PFSK-1 (cell line): ENCODE measurements around the gene SIGMAR1.

Experiments
- FOXP2 ChIP-seq: optimal IDR thresholded peaks from 2 replicates; pipeline ENCODE3; 2011; ENCODE audit warnings: borderline replicate concordance, control low read depth, inconsistent platforms; ENCODE audit not compliant: insufficient read depth; ENCODE audit errors: extremely low read length, extremely low read depth
- POLR2AphosphoS5 ChIP-seq: IDR thresholded peaks from 2 replicates; pipeline ENCODE4 v1.6.1; 2012; ENCODE audit warnings: low read depth, mild to moderate bottlenecking, control low read depth, low read length, moderate library complexity
- REST ChIP-seq, 2 experiments: IDR thresholded peaks; 2 replicates each; pipeline versions ENCODE4 v1.6.1 to v1.8.0; 2011 to 2012; ENCODE audit warnings: low read depth in 2 of 2, low read length in 2 of 2, control low read depth in 1 of 2, inconsistent platforms in 1 of 2, mild to moderate bottlenecking in 1 of 2, moderate library complexity in 1 of 2; ENCODE audit not compliant: insufficient read depth in 1 of 2
- SIN3A ChIP-seq: IDR thresholded peaks from 2 replicates; pipeline ENCODE4 v1.6.1; 2012; ENCODE audit warnings: mild to moderate bottlenecking, low read length, moderate library complexity, borderline replicate concordance; ENCODE audit not compliant: insufficient read depth
- TAF1 ChIP-seq: IDR thresholded peaks from 2 replicates; pipeline ENCODE4 v1.6.1; 2012; ENCODE audit warnings: low read length, control low read depth, borderline replicate concordance; ENCODE audit not compliant: insufficient read depth

SIGMAR1 gene

GRCh38 chr9:34624475-34625185 lies 13.0 kb downstream of the SIGMAR1 start:
- TF ChIP-seq FOXP2 (no peak), POLR2AphosphoS5 (no peak), TAF1 (no peak)

GRCh38 chr9:34623374-34624235 lies 14.0 kb downstream of the SIGMAR1 start:
- TF ChIP-seq REST (IDR thresholded peaks at IDR 0.05; ENCODE audit: insufficient read depth in 1 of 2, low read depth in 2 of 2, low read length in 2 of 2) (no peak), FOXP2 (no peak), SIN3A (no peak), POLR2AphosphoS5 (no peak), TAF1 (no peak)

GRCh38 chr9:34620061-34620994 lies 17.3 kb downstream of the SIGMAR1 start, which contains the start of gene DCTN3:
TSS of gene DCTN3 (minus strand) at chr9:34620495. CDS start at chr9:34620464, 31 bp downstream.
- no peak for TF ChIP-seq TAF1
- peak; percentile 86; the same call in 1 of the 2 replicates for TF ChIP-seq SIN3A
- peak; percentile 62; the same call in 1 of the 2 replicates for TF ChIP-seq POLR2AphosphoS5

- TF ChIP-seq REST (IDR thresholded peaks at IDR 0.05; ENCODE audit: insufficient read depth in 1 of 2, low read depth in 2 of 2, low read length in 2 of 2) (no peak), FOXP2 (no peak), TAF1 (no peak), POLR2AphosphoS5 (no peak), SIN3A (no peak)
Observed at GRCh38 chr9:34615132-34615531, 22.5 kb downstream of the SIGMAR1 start.

- TF ChIP-seq POLR2AphosphoS5 (no peak), SIN3A (no peak)
Observed at GRCh38 chr9:34612788-34613390, 24.7 kb downstream of the SIGMAR1 start.
